ENCODE measurements around the gene AFAP1L1.

The AFAP1L1 gene

GRCh38 chr5:149353911-149354310 lies 82.3 kb downstream of the AFAP1L1 start:
- DNase-seq (ENCODE audit: extremely low spot score) = no peak
- ChIA-PET POLR2A (no interaction called here), CTCF (interaction anchor here (1.0 to 12.6 kb wide), 5 partner anchors 13 to 80 kb away, joined by 3 to 186 read pairs (median 3); no protein-coding TSS in a partner anchor)
- no peak for TF ChIP-seq CTCF (IDR thresholded peaks at IDR 0.05; ENCODE audit: control extremely low read depth, extremely low read depth, low read depth, missing control alignments)

- DNase-seq (ENCODE audit: extremely low spot score) = no peak
- TF ChIP-seq CTCF (IDR thresholded peaks at IDR 0.05; ENCODE audit: control extremely low read depth, extremely low read depth, low read depth, missing control alignments) = no peak
- ChIA-PET CTCF (interaction anchor here (1.0 to 12.6 kb wide), 4 partner anchors 11 to 34 kb away, joined by 3 to 186 read pairs (median 4); partner anchors contain the start of gene GRPEL2), POLR2A (no interaction called here)
Observed at GRCh38 chr5:149355688-149356087, 84.0 kb downstream of the AFAP1L1 start.

GRCh38 chr5:149356391-149356790 lies 84.7 kb downstream of the AFAP1L1 start:
- CTCF ChIA-PET = interaction anchor here (0.6 to 12.6 kb wide), 6 partner anchors 10 to 52 kb away, joined by 3 to 186 read pairs (median 4); no protein-coding TSS in a partner anchor
- no peak for DNase-seq (ENCODE audit: extremely low spot score)
- TF ChIP-seq CTCF (IDR thresholded peaks at IDR 0.05; ENCODE audit: control extremely low read depth, extremely low read depth, low read depth, missing control alignments) = no peak
- POLR2A ChIA-PET = no interaction called here

GRCh38 chr5:149357370-149358293 lies 86.0 kb downstream of the AFAP1L1 start, which contains the start of gene PCYOX1L:
PCYOX1L (plus strand) TSS chr5:149358046; CDS start chr5:149358069, 23 bp downstream.
- no peak for TF ChIP-seq CTCF (IDR thresholded peaks at IDR 0.05; ENCODE audit: control extremely low read depth, extremely low read depth, low read depth, missing control alignments)
- peak; percentile 98 for DNase-seq (ENCODE audit: extremely low spot score)
- ChIA-PET POLR2A (interaction anchor here (1.5 kb wide), 1 partner anchor 13 kb away, joined by 5 read pairs; the partner anchor contains the start of gene GRPEL2), CTCF (interaction anchor here (0.9 to 12.6 kb wide), 9 partner anchors 12 to 194 kb away, joined by 3 to 186 read pairs (median 6); partner anchors contain the start of genes CSNK1A1 and GRPEL2)

GRCh38 chr5:149358294-149358651 lies 86.6 kb downstream of the AFAP1L1 start:
- ChIA-PET POLR2A (interaction anchor here (1.5 kb wide), 1 partner anchor 13 kb away, joined by 5 read pairs; the partner anchor contains the start of gene GRPEL2), CTCF (interaction anchor here (0.9 to 12.6 kb wide), 8 partner anchors 11 to 193 kb away, joined by 3 to 186 read pairs (median 6); partner anchors contain the start of genes CSNK1A1 and GRPEL2)
- DNase-seq (ENCODE audit: extremely low spot score) = no peak
- TF ChIP-seq CTCF (IDR thresholded peaks at IDR 0.05; ENCODE audit: control extremely low read depth, extremely low read depth, low read depth, missing control alignments) = no peak

- no peak for DNase-seq (ENCODE audit: extremely low spot score)
- ChIA-PET POLR2A (no interaction called here), CTCF (interaction anchor here (1.0 to 12.6 kb wide), 6 partner anchors 11 to 187 kb away, joined by 3 to 186 read pairs (median 6); partner anchors contain the start of gene GRPEL2)
- no peak for TF ChIP-seq CTCF (IDR thresholded peaks at IDR 0.05; ENCODE audit: control extremely low read depth, extremely low read depth, low read depth, missing control alignments)
Observed at GRCh38 chr5:149358868-149359495, 87.3 kb downstream of the AFAP1L1 start.
